ENCODE data around the gene SLC4A4. TPM values are rescaled to one million over a fixed set of nuclear protein-coding genes. Genes with fewer than 3 reads are reported as not detected.
A peak's percentile ranks its signal among the peaks of the same experiment; 100 is the strongest.

The SLC4A4 gene
- total RNA-seq, 1 experiment from 2014 or later, result 0.92 TPM

GRCh38 chr4:71540749-71541269 lies 202.0 kb downstream of the SLC4A4 start:
- Histone ChIP-seq H3K79me1 (ENCODE audit: insufficient read depth, low read depth, low read length, poor library complexity, severe bottlenecking) (no peaks in the 10 kb centered on the region), H2AK5ac (ENCODE audit: insufficient read length, low read length) (no peak overlapping the region), H2BK5ac (ENCODE audit: insufficient read length, low read length) (no peak overlapping the region), H2BK120ac (ENCODE audit: low read depth, low read length, poor library complexity, severe bottlenecking) (no peak overlapping the region), H3K9me3 (ENCODE audit: control insufficient read depth, low read depth, low read length) (no peaks in the 10 kb centered on the region), H3K27ac (ENCODE audit: insufficient read length, low read depth, low read length) (no peak overlapping the region), H4K20me1 (ENCODE audit: control insufficient read depth, insufficient read depth, insufficient read length) (no peaks in the 10 kb centered on the region), H3K23ac (ENCODE audit: insufficient read length, low read depth, low read length) (no peak overlapping the region), H3K56ac (ENCODE audit: insufficient read length, low read depth, low read length) (no peak overlapping the region), H4K8ac (replicated peaks; ENCODE audit: insufficient read length, low read depth, low read length) (no peak overlapping the region), H3K23me2 (ENCODE audit: insufficient read length, low read depth, low read length, poor library complexity, severe bottlenecking) (no peaks in the 10 kb centered on the region), H3K4me2 (ENCODE audit: insufficient read depth, insufficient read length, low read length) (no peak overlapping the region), H3K27me3 (ENCODE audit: insufficient read depth, low read length) (no peaks in the 10 kb centered on the region), H3T11ph (ENCODE audit: low read length) (no peak overlapping the region), H3K4me1 (ENCODE audit: insufficient read depth, low read length) (no peaks in the 10 kb centered on the region; the same call in 1 of the 2 replicates), H3K14ac (ENCODE audit: insufficient read depth, low read length) (no peak overlapping the region), H3K4ac (ENCODE audit: low read depth, low read length) (no peak overlapping the region), H3K18ac (ENCODE audit: insufficient read length, low read depth, low read length) (no peak overlapping the region), H4K5ac (ENCODE audit: insufficient read length, low read depth, low read length) (no peak overlapping the region), H2BK12ac (ENCODE audit: insufficient read length, low read depth, low read length) (no peak overlapping the region), H3K9ac (ENCODE audit: extremely low read depth, insufficient read length, low read length) (no peak overlapping the region), H4K91ac (ENCODE audit: insufficient read length, low read depth, low read length) (no peak overlapping the region), H3K79me2 (ENCODE audit: insufficient read depth, low read length) (no peaks in the 10 kb centered on the region), H2BK20ac (ENCODE audit: low read depth, low read length, poor library complexity, severe bottlenecking) (no peak overlapping the region), H2AFZ (ENCODE audit: low read length) (no peak overlapping the region), H2BK15ac (ENCODE audit: low read depth, low read length) (no peak overlapping the region)
- H3K27ac Mint-ChIP-seq, result no peak overlapping the region
- peaks cover 4 to 6% of the 10 kb centered on the region in 2 experiments; a peak in 3 of 4 replicates for H3K4me1 Mint-ChIP-seq
- H3K36me3 Mint-ChIP-seq (ENCODE audit: insufficient read depth in 1 of 3, low read depth in 3 of 3), result no peaks in the 10 kb centered on the region
- no peak overlapping the region for H3K4me3 Mint-ChIP-seq
- H3K27me3 Mint-ChIP-seq (ENCODE audit: low read depth), result no peaks in the 10 kb centered on the region
- whole genome bisulfite sequencing (ENCODE audit: extremely low coverage, insufficient read length, low lambda C conversion rate), result 100% methylated on average over 1 of the region's 4 CpGs
- TF ChIP-seq, protein P1, sequence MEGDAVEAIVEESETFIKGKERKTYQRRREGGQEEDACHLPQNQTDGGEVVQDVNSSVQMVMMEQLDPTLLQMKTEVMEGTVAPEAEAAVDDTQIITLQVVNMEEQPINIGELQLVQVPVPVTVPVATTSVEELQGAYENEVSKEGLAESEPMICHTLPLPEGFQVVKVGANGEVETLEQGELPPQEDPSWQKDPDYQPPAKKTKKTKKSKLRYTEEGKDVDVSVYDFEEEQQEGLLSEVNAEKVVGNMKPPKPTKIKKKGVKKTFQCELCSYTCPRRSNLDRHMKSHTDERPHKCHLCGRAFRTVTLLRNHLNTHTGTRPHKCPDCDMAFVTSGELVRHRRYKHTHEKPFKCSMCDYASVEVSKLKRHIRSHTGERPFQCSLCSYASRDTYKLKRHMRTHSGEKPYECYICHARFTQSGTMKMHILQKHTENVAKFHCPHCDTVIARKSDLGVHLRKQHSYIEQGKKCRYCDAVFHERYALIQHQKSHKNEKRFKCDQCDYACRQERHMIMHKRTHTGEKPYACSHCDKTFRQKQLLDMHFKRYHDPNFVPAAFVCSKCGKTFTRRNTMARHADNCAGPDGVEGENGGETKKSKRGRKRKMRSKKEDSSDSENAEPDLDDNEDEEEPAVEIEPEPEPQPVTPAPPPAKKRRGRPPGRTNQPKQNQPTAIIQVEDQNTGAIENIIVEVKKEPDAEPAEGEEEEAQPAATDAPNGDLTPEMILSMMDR (conservative IDR thresholded peaks at IDR 0.05), result peak; percentile 38; the same call in 2 of the 3 replicates
- DNase-seq, result no peak
- H3K9me3 Mint-ChIP-seq, result no peaks in the 10 kb centered on the region

Measured in H9 (cell line).